Islet precursor cell (in vitro differentiated cells): ENCODE measurements around the gene PSAP.

Source experiments
- DNase-seq: peaks from one replicate; pipeline ENCODE4 v3.0.0-alpha.2; 2018

The PSAP gene

DNA sequence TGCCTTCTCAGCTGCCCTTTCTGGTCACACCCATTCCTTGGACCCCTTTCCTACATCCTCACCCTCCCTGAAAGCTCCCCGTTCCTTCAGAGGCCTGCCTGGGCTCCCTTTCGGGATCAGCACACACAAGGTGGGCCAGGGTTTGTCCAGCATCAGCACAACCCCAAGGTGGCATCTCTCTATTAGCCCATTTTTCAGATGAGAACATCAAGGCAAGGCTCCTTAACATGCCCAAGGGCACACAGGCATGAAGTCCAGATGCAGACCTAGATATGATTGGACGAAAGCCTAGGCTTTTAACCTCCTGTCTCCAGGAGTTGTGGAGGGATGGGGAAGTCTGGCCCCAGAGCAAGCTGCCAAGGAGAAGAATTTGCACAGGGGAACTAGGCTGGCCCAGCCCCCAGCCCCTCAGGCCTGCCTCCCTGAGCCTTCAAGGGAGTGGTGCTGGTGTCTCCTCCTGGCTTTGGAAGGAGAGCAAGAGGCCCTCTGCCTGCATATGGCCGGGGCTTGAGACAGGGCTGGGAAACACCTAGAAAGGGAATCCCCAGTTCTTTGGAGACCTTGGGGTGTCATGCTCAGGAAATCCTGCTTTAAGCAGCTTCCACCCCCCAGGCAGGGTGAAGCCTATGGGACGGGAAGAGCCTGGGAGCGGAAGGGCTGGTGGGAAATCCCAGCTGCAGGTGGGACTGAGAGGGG, 68.7 kb downstream of the PSAP start:
- no peak for DNase-seq

- DNase-seq, result no peak
Observed at GRCh38 chr10:71780719-71781118, 70.3 kb downstream of the PSAP start.

- no peak for DNase-seq
Observed at GRCh38 chr10:71780156-71780555, 70.9 kb downstream of the PSAP start.

GRCh38 chr10:71779641-71780040, 71.4 kb downstream of the PSAP start:
- DNase-seq, result no peak

GRCh38 chr10:71778071-71778825, 72.8 kb downstream of the PSAP start:
- no peak for DNase-seq

DNA sequence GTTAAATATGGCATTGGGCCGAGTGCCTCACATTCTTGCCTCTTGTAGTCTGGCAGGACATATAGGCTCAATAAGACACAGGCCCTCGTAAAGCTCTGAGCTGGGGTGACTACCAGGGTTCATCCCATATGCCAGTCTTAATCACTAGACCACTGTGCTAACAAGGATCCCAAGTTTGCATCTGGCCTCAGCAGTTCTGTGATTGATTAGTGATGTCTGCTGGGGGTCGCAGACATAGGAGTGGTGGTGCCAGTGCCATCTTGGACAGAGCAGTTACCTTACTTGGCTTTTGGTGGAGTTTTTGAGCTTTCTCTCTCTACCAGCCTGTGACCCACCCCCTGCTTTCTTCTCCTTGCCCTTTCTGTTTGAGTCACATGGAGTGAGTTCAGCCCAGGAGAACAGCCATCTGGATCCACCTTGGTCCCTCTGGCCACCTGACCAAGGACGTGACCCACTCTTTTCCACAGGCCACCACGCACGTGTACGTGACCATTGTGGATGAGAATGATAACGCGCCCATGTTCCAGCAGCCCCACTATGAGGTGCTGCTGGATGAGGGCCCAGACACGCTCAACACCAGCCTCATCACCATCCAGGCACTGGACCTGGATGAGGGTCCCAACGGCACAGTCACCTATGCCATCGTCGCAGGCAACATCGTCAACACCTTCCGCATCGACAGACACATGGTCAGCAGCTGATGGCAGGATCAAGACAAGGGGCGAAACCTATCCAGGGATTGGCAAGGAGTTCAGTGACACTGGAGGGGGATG, 73.7 kb downstream of the PSAP start:
- DNase-seq, result no peak

- DNase-seq, result no peak
Observed at GRCh38 chr10:71776481-71776925, 74.5 kb downstream of the PSAP start.

GRCh38 chr10:71774916-71775702, 75.9 kb downstream of the PSAP start:
- DNase-seq, result no peak

GRCh38 chr10:71773221-71773971, 77.7 kb downstream of the PSAP start, which contains the start of gene VSIR:
TSS of gene VSIR (minus strand) at chr10:71773520. CDS start at chr10:71773439, 81 bp downstream.
- peak; percentile 90 for DNase-seq

GRCh38 chr10:71772832-71773220, 78.2 kb downstream of the PSAP start:
- no peak for DNase-seq

DNA sequence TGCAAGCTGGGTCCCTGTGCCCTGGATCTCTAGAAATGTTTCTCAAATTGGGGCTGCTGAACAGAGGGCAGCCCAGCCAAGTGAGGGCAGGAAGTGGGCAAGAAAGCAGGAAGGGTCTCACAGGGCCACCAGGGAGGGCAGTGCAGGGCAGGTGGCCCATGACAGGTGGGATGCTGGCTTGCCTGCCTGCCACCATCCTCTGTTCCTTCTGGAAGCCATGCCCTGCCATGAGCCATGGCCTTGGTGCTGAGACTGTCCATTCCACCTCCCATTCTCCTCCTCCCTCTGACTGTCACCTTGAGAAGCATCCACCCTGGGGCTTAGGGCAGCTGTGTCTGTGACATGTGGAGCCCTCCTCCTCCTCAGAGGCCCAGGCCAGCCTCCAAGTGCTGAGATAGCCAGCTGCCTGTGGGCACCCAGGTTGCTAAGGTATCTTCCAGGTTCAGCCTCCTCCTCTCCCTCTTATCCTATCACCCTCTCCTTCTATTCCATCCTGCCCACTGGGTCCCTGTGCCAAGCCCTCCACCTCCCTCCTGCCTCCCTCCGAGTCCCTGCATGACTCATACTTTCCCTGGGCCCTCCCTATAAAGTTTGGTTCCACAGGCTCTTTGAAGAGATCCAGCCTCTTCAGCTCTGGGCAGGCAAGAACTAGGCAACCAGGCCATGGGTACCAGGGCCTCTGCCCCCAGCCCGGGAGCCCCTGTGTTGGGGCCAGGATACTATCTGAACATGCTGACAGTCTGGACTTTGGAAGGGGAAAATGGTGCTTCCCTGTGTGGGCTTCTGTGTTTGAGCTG, 79.0 kb downstream of the PSAP start:
- DNase-seq, result peak; percentile 71

DNA sequence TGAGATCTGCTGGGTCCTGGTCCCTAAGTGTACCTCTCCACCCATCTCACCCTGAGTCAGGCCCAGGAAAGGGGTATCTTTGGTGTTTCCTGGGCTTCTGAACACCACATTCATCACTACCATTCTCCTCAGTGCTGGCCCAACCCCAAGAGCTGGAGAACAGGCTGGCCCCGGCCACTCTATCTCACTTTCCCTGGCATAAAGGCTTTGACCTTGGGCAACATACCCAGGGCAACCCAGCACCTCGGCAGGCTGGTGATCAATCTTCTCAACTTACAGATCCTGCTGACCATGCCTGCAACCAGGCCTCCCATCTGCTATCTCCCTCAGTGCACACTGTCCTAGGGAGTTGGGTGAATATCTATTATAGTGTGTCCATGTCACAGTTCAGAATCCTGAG, 79.8 kb downstream of the PSAP start:
- DNase-seq, result no peak

DNA sequence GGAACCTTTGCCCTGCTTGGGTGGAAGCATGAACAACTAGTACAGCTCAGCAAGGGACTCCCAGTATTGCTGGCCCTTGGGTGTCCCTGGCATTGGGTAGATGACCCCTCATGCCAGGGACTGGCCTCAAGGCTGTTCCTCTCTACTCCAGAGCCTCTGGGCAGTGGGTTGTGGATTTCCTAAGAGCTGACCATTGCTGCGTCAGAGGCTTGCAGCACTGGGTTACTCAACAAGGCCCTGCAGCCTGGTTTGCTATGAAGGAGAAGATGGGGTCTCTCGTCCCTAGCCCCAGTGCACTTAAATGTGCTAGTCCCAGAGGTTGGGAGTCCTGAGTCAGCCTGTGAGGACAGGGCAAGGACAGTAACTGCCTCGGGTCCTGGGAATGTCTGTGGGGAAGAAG, 80.3 kb downstream of the PSAP start:
- DNase-seq, result no peak

- no peak for DNase-seq
Observed at GRCh38 chr10:71770255-71770654, 80.8 kb downstream of the PSAP start.

GRCh38 chr10:71769279-71769823, 81.7 kb downstream of the PSAP start:
- no peak for DNase-seq

DNA sequence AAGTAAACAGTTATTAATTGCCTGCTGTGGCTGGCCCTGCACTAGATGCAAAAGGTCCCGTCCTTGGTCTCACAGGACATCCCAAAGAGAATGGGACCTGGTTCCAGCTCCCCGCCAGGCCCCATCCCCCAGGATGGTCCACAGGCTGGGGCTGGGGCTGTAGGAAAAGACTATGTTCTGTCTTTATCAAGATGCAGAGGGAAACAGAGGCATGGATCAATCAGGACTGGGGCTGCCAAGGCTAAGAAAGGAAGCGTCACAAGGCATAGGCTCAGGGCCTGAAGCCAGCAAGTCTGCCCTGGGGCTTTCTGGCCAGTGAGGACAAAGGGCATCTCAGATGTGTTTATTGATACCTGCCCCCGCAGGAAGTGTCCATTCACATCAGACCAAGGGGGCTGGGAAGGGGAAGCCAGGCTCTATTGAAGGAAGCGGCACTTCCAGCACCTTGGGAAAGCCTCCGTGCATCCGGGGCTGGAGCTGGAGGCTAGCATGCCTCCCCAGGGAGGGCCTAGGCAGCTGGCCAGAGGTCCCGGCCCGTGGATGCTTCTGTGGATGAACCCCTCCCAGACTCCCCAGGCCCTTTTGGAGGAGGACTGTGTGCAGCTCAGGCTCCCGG, 83.5 kb downstream of the PSAP start:
- peak; percentile 73 for DNase-seq

DNA sequence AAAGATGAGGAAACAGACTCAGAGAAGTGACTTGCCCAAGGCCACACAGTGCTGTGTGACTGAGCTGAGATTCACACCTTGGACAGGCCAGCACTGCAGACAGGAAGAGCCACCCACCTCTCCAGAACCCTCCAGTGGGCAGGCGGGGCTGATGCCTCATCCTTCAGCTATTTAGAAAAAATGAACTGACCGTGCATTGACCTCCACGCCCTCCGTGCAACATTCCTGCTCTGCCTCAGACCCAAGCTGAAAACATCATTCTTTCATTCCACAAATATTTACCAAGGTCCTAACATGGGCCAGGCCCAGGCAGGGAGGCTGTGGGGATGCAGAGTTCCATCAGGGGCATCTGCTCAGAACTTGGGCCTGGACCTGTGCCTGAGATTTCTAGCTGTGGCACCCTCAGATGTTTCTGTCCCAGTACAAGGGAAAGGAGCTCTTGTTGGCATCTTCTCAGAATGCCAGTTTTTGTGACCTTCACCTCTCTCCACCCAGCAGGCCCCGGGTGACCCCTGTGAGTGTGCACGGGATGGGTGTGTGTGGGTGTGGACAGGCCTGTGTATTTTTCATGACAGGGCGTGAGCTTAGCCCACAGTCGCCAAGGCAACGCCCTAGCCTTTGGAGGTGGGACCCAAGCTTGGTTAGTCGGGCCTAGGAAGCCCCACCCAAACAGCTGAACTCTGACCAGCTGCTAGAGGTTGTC, 84.2 kb downstream of the PSAP start:
- DNase-seq, result peak; percentile 96
